GM12891 (cell line): ENCODE data around the gene LRRC8D.

Experiments
- POLR2A ChIP-seq: IDR thresholded peaks from 2 replicates; pipeline ENCODE4 v1.6.1; 2011; ENCODE audit warnings: low read depth, low read length, control low read depth
- POLR2AphosphoS5 ChIP-seq: IDR thresholded peaks from 2 replicates; pipeline ENCODE4 v1.6.1; 2011; ENCODE audit warnings: low read depth, low read length, control low read depth
- POU2F2 ChIP-seq: IDR thresholded peaks from 2 replicates; pipeline ENCODE4 v1.6.1; 2011; ENCODE audit warnings: low read depth, mild to moderate bottlenecking, control low read depth, low read length, moderate library complexity
- SPI1 ChIP-seq: IDR thresholded peaks from 2 replicates; pipeline ENCODE4 v1.6.1; 2011; ENCODE audit warnings: low read depth, low read length, control low read depth
- TAF1 ChIP-seq: IDR thresholded peaks from 2 replicates; pipeline ENCODE4 v1.6.1; 2011; ENCODE audit warnings: low read depth, low read length, control low read depth

GRCh38 chr1:89799495-89799894, 21.3 kb upstream of the LRRC8D start:
- no peak for TF ChIP-seq POLR2AphosphoS5
- no peak for TF ChIP-seq POLR2A
- TF ChIP-seq SPI1 = no peak
- no peak for TF ChIP-seq TAF1
- no peak for TF ChIP-seq POU2F2
